Kidney (tissue), 14 donors: Measurements from ENCODE around the gene FLNA. TPM values are rescaled to one million over a fixed set of nuclear protein-coding genes. Genes with fewer than 3 reads are reported as not detected.

Experiments
- DNase-seq, 5 donors: peaks; one replicate each; pipeline ENCODE4 v3.0.0-alpha.2; 2013 to 2020
- FAIRE-seq: peaks from 2 replicates; lab custom pipeline; 2012; peaks lifted over from hg19 to GRCh38; lab: Jason Lieb, UNC
- H3K27ac ChIP-seq, 2 donors: one replicate each; pipeline ENCODE4 v1.7.0; 2013; ENCODE audit warnings: low read depth in 2 of 2, low read length in 2 of 2, inconsistent platforms in 1 of 2
- H3K27me3 ChIP-seq: one replicate; pipeline ENCODE4 v1.7.1; 2013; ENCODE audit warnings: low read length, inconsistent platforms; ENCODE audit not compliant: control insufficient read depth, insufficient read depth
- H3K36me3 ChIP-seq, 3 donors: one replicate each; pipeline versions ENCODE4 v1.7.0 to v1.7.1; 2013; ENCODE audit warnings: low read length in 3 of 3, control low read depth in 1 of 3, inconsistent platforms in 1 of 3; ENCODE audit not compliant: insufficient read depth in 3 of 3, control insufficient read depth in 2 of 3
- H3K4me1 ChIP-seq, 3 donors: one replicate each; pipeline versions ENCODE4 v1.7.0 to v1.7.1; 2013; ENCODE audit warnings: low read length in 3 of 3, inconsistent platforms in 1 of 3, low read depth in 1 of 3; ENCODE audit not compliant: control insufficient read depth in 2 of 3, insufficient read depth in 2 of 3
- H3K4me3 ChIP-seq, 3 donors: one replicate each; pipeline versions ENCODE4 v1.7.0 to v1.8.1; 2013; ENCODE audit warnings: low read length in 3 of 3, control low read depth in 1 of 3, inconsistent platforms in 1 of 3
- H3K9ac ChIP-seq, 3 donors: one replicate each; pipeline versions ENCODE4 v1.7.0 to v1.7.1; 2013; ENCODE audit warnings: low read length in 3 of 3, control low read depth in 1 of 3, inconsistent platforms in 1 of 3
- H3K9me3 ChIP-seq, 3 donors: one replicate each; pipeline versions ENCODE4 v1.7.0 to v1.7.1; 2013; ENCODE audit warnings: low read length in 3 of 3, control low read depth in 1 of 3, inconsistent platforms in 1 of 3; ENCODE audit not compliant: control insufficient read depth in 2 of 3, insufficient read depth in 1 of 3
- CTCF ChIP-seq: IDR thresholded peaks from 3 replicates; pipeline ENCODE4 v1.5.1; 2012; ENCODE audit warnings: mild to moderate bottlenecking, moderate library complexity, borderline replicate concordance; ENCODE audit not compliant: insufficient read depth; ENCODE audit errors: extremely low read depth
- intact Hi-C: fragments of 100-400 bp; cut with DNase I; formaldehyde crosslinking; loops from one replicate; pipeline ENCODE4 v1.11.1; 2022
- polyA plus RNA-seq: library from polyadenylated mRNA; stranded (reverse); fragments of 350-450 nt; fragmentation: Illumina TruSeq; extraction: RNeasy Lipid Tissue Mini Kit (QIAGEN cat#74804); gene quantifications from one replicate; pipeline ENCODE4 v1.2.3, GENCODE V29; 2014; ENCODE audit warnings: low read depth, low replicate concordance; ENCODE audit not compliant: insufficient read depth
- total RNA-seq: library from RNA; stranded (reverse); fragmentation: NEBNext Ultra II Directional; extraction: Animal tissue kit (Norgen Biotek cat#: 25700); gene quantifications from one replicate; pipeline ENCODE4 v1.2.1, GENCODE V29; 2021
- donor health status: control.
- donor health status: control.
- donor health status: control.
- donor health status: control.
- donor health status: control.
- donor health status: DM: yes; HTN: yes; CAD: no.
- donor health status: Normal renal cell carcinoma (clear cell type).

FLNA gene
- total and polyA plus RNA-seq, 2 donors from 2014 or later = 421 to 1,036 TPM

GRCh38 chrX:154360155-154360713 lies 14.2 kb downstream of the FLNA start:
- FAIRE-seq (no peak), DNase-seq (no peak)
- H3K36me3 ChIP-seq = peaks cover 2 to 17% (median 11%) of the 10 kb centered on the region in 3 donors
- H3K9ac ChIP-seq = no peak overlapping the region
- intact Hi-C loops = no loop called here
- H3K4me3 ChIP-seq = no peak overlapping the region
- H3K4me1 ChIP-seq = no peaks in the 10 kb centered on the region
- H3K27ac ChIP-seq = no peak overlapping the region
- no peak for TF ChIP-seq CTCF
- H3K27me3 ChIP-seq = no peaks in the 10 kb centered on the region
- no peaks in the 10 kb centered on the region for H3K9me3 ChIP-seq

GRCh38 chrX:154359362-154360154 lies 14.9 kb downstream of the FLNA start:
- Histone ChIP-seq H3K27me3 (no peaks in the 10 kb centered on the region), H3K4me1 (no peaks in the 10 kb centered on the region), H3K9me3 (no peaks in the 10 kb centered on the region), H3K4me3 (no peak overlapping the region), H3K27ac (no peak overlapping the region), H3K9ac (no peak overlapping the region), H3K36me3 (peaks cover 2 to 17% (median 11%) of the 10 kb centered on the region in 3 donors)
- FAIRE-seq = no peak
- no peak for DNase-seq
- TF ChIP-seq CTCF = no peak
- intact Hi-C loops = no loop called here

GRCh38 chrX:154358829-154359228 lies 15.6 kb downstream of the FLNA start:
- no peak for DNase-seq
- no peak for TF ChIP-seq CTCF
- intact Hi-C loops = no loop called here
- peaks cover under 1 to 20% (median 11%) of the 10 kb centered on the region in 3 donors for H3K36me3 ChIP-seq
- H3K9me3 ChIP-seq = no peaks in the 10 kb centered on the region
- H3K9ac ChIP-seq = no peak overlapping the region
- FAIRE-seq = no peak
- no peaks in the 10 kb centered on the region for H3K4me1 ChIP-seq
- no peak overlapping the region for H3K27ac ChIP-seq
- H3K27me3 ChIP-seq = no peaks in the 10 kb centered on the region
- H3K4me3 ChIP-seq = no peak overlapping the region
